ENCODE results near the gene EXOSC7. TPM values are rescaled to one million over a fixed set of nuclear protein-coding genes. Genes with fewer than 3 reads are reported as not detected.

Gene EXOSC7
- total RNA-seq, 1 donor, result 19.7 TPM

DNA sequence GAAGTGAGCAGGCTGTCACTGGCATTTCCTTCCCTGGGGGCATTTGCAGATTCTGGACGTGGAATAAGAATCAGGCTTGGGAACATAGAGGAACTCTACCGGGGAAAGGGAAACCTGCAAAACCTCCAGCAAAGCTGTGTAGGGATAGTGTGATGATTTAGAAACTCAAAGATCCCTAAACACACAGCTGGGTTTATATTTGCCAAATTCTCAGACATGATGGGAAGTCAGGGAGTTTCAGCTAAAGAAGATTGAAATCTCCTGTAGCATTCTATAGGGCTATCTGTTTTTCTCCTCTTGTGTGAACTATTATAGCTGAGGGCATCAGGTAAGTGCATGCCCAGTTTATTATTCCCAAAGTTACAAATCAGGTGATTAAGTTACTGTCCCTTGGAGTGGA is 40.9 kb downstream of the EXOSC7 start:
- Histone ChIP-seq H3K27me3 (ENCODE audit: insufficient read depth, low read length) (no peaks in the 10 kb centered on the region), H3K9me3 (ENCODE audit: low read depth, low read length) (no peaks in the 10 kb centered on the region)

DNA sequence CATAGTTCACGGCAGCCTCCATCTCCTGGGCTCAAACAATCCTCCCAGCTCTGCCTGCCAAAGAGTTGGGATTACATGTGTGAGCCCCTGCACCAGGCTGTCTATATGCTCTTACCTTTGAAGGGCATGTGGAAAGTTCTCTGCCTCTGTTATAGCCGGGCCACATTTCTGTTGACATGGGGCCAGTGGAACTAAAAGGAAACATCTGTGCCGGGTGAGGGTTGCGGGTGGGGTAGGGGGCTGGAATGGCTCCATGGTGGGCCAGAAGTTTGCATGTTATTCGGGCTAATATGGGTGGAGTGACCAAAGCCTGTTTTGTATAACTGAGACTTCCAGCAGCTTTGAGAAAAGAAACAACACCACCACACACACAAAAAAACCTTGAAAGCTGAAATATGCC is 41.8 kb downstream of the EXOSC7 start:
- no peak overlapping the region for H3K4me3 ChIP-seq (ENCODE audit: low read length)
- H3K27me3 ChIP-seq (ENCODE audit: insufficient read depth, low read length), result no peaks in the 10 kb centered on the region
- no peaks in the 10 kb centered on the region for H3K9me3 ChIP-seq (ENCODE audit: low read depth, low read length)
- H3K4me1 ChIP-seq (ENCODE audit: insufficient read depth, low read length), result peaks cover 8% of the 10 kb centered on the region

More for the DNA sequence above, 40.9 kb downstream of the EXOSC7 start:
- H3K4me3 ChIP-seq (ENCODE audit: low read length), result no peak overlapping the region
- H3K4me1 ChIP-seq (ENCODE audit: insufficient read depth, low read length), result peaks cover 17% of the 10 kb centered on the region

DNA sequence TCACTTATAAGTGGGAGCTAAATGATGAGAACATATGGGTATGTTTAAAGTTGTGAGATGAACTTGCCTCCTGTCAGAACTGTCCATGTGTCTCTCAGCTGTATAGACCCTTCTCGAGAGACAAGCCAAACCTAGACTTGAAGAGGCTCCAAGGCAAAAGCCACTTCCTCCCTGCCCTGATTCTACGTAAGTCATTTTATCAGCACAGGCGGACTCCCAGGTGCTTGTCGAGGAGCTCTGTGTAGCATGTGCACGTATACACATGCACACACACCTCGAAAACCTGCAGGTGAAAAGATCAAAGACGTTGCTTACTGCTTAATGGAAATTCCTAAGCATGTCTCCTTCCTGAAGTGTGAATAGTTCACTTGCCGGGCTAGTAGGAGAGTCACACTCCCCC is 44.5 kb downstream of the EXOSC7 start:
- H3K4me1 ChIP-seq (ENCODE audit: insufficient read depth, low read length), result peaks cover 14% of the 10 kb centered on the region
- no peaks in the 10 kb centered on the region for H3K9me3 ChIP-seq (ENCODE audit: low read depth, low read length)
- no peak overlapping the region for H3K4me3 ChIP-seq (ENCODE audit: low read length)
- no peaks in the 10 kb centered on the region for H3K27me3 ChIP-seq (ENCODE audit: insufficient read depth, low read length)

DNA sequence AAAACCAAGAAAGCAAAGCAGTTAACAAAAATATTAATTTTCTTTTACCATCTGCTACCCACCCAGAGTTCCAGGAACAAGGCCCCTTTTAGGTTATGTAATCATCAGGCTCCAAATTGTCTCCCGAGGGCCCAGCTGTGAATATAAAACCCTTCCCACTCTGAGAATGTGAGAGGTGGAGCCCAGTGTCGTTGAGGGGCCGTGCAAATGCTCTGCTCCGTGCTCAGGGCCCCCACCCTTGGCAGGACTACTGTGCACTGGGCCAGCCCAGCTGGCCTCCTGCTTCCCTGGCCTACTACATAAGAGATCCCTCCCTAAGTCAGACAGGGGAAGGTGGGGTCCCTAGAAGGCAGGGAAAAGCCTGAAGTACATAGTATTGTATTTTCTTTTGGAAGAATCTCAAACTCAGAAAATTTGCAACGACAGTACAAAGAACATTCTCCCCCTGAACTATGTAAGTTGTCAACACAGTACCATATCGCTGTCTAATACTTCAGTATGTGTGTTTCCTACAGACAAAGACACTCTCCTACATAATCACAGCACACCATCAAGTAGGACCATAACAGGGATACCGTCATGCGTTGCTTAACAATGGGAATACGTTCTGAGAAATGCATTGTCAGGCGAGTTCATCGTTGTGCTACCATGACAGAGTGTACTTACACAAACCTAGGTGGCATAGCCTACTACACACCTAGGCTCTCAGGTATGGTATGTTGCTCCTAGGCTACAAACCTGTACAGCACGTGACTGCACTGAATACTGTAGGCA is 45.7 kb downstream of the EXOSC7 start:
- no peak overlapping the region for H3K4me3 ChIP-seq (ENCODE audit: low read length)
- no peaks in the 10 kb centered on the region for H3K27me3 ChIP-seq (ENCODE audit: insufficient read depth, low read length)
- peaks cover 14% of the 10 kb centered on the region for H3K4me1 ChIP-seq (ENCODE audit: insufficient read depth, low read length)
- no peaks in the 10 kb centered on the region for H3K9me3 ChIP-seq (ENCODE audit: low read depth, low read length)

DNA sequence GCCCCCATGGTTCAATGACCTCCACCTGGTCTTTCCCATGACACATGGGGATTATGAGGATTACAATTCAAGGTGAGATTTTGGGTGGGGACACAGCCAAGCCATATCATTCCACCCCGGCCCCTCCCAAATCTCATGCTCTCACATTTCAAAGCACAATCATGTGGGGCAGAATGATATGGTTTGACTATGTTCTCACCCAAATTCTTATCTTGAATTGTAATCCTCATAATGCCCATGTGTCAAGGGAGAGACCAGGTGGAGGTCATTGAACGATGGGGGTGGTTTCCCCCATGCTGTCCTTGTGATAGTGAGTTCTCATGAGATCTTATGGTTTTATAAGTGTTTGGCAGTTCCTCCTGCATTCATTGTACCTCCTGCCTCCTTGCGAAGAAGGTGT is 47.6 kb downstream of the EXOSC7 start:
- Histone ChIP-seq H3K27me3 (ENCODE audit: insufficient read depth, low read length) (no peaks in the 10 kb centered on the region), H3K4me1 (ENCODE audit: insufficient read depth, low read length) (peaks cover 14% of the 10 kb centered on the region), H3K4me3 (ENCODE audit: low read length) (no peak overlapping the region), H3K9me3 (ENCODE audit: low read depth, low read length) (no peaks in the 10 kb centered on the region)

DNA sequence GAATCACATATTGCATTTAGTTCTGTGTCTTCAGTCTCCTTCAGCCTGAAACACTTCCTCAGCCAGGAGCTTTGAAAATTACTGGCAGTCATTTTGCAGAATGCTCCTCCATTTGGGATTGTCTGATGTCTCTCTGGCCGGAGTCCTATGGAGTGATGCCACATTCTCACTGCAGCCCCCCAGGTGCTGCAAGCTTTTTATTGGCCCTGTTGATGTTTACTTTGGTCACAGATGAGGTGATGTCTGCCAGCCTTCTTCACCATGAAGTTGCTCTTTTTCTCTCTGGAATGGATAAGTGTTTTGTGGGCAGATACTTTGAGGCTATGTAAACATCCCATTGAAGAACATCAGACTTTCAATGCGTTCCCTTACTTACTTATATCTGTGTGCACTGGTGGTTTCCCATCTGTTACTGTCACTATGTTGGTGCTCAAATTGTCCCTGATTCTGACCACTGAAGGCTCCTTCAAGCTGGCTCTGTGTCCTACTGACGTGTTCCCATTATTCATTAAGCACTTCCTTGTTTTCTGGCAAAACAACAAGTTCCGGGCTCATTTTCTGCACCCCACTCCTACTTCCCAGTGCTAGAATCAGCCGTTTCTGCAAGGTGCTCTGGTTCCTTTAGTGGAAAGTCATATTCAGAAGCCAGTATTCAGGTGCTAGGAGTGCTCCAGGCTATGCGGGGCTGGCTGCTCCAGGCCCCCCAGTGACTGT is 48.7 kb downstream of the EXOSC7 start:
- H3K4me1 ChIP-seq (ENCODE audit: insufficient read depth, low read length), result peaks cover 14% of the 10 kb centered on the region
- H3K4me3 ChIP-seq (ENCODE audit: low read length), result no peak overlapping the region
- H3K27me3 ChIP-seq (ENCODE audit: insufficient read depth, low read length), result no peaks in the 10 kb centered on the region
- H3K9me3 ChIP-seq (ENCODE audit: low read depth, low read length), result no peaks in the 10 kb centered on the region

DNA sequence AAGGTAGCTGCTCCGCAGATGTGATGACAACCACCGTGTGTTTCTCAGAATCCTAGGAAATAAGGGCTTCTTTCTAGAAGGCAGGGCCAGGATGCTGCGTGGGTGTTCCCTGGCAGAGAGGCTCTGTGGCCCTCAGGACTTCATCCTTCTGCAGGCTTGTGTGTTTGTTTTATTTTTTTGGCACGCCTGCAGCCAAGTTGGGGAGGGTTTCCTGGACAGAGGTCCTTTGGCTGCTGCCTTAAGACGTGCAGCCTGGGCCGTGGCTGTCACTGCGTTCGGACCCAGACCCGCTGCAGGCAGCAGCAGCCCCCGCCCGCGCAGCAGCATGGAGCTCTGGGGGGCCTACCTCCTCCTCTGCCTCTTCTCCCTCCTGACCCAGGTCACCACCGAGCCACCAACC is 50.0 kb downstream of the EXOSC7 start, which contains the start of gene CLEC3B:
CLEC3B (plus strand) TSS at position 266 of the 400 bp plus-strand sequence; CDS start at position 326, 60 bp downstream.
- H3K9me3 ChIP-seq (ENCODE audit: low read depth, low read length), result no peaks in the 10 kb centered on the region
- H3K4me1 ChIP-seq (ENCODE audit: insufficient read depth, low read length), result peaks cover 10% of the 10 kb centered on the region
- no peaks in the 10 kb centered on the region for H3K27me3 ChIP-seq (ENCODE audit: insufficient read depth, low read length)
- H3K4me3 ChIP-seq (ENCODE audit: low read length), result no peak within 1 kb of the TSS

DNA sequence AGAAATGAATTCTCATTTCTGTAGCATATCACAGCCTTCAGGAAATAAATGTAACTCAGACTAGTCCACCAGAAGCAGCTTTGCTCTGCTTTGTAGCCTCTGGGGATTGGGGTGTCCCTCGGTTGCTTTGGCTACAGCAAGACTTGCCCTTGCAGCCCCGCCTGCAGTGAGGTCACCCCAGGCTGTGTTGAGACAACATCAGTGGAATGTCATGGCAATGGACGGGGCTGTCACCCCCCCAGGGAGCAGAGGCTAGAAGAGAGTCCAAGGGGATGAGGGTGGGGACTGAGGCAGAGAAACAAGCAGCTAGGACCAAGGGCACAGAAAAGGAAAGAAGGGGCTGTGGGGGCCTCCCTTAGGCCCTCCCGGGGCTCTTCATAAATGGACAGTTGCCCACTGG is 50.9 kb downstream of the EXOSC7 start:
- no peaks in the 10 kb centered on the region for H3K9me3 ChIP-seq (ENCODE audit: low read depth, low read length)
- no peak overlapping the region for H3K4me3 ChIP-seq (ENCODE audit: low read length)
- H3K27me3 ChIP-seq (ENCODE audit: insufficient read depth, low read length), result no peaks in the 10 kb centered on the region
- peaks cover 7% of the 10 kb centered on the region for H3K4me1 ChIP-seq (ENCODE audit: insufficient read depth, low read length)

DNA sequence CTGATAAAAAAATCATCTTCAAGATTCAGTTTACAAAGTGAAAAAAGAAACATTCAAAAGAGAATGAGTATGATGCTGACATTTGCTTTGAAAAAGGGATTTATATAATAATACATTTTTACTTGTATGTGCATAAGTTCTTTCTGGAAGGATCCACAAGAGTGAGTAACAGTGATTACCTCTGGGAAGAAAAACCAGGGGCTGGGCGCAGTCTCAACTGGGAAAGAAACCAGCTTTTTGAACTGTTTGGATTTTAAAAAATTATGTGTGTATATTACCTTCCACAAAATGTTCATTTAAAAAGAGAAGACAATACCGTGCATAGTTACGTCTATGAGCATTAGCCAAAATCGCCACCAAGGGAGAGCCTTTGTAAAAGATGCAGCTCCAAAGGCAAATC is 51.4 kb downstream of the EXOSC7 start:
- Histone ChIP-seq H3K4me3 (ENCODE audit: low read length) (no peak overlapping the region), H3K27me3 (ENCODE audit: insufficient read depth, low read length) (no peaks in the 10 kb centered on the region), H3K4me1 (ENCODE audit: insufficient read depth, low read length) (peaks cover 7% of the 10 kb centered on the region), H3K9me3 (ENCODE audit: low read depth, low read length) (no peaks in the 10 kb centered on the region)

DNA sequence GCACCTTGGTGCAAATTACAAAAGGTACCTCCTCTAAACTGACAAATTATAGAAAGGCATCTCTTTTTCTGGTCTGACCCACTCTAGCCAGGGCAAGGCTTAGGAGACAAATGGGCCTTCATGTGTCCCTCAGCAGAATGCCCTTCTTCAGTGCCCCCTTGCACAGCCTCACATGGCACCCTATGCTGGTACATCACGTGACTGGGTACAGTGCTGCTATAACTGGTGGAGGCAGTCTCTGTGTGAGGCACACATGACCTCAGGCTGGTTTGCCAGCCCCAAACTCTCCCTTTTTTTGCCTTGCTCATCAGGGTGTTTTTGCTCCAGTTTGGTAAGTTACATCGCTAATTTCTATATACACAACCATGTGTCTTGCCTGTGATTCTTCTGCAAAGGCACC is 53.2 kb downstream of the EXOSC7 start:
- Histone ChIP-seq H3K9me3 (ENCODE audit: low read depth, low read length) (no peaks in the 10 kb centered on the region), H3K4me1 (ENCODE audit: insufficient read depth, low read length) (peaks cover 16% of the 10 kb centered on the region), H3K27me3 (ENCODE audit: insufficient read depth, low read length) (no peaks in the 10 kb centered on the region), H3K4me3 (ENCODE audit: low read length) (no peak overlapping the region)

DNA sequence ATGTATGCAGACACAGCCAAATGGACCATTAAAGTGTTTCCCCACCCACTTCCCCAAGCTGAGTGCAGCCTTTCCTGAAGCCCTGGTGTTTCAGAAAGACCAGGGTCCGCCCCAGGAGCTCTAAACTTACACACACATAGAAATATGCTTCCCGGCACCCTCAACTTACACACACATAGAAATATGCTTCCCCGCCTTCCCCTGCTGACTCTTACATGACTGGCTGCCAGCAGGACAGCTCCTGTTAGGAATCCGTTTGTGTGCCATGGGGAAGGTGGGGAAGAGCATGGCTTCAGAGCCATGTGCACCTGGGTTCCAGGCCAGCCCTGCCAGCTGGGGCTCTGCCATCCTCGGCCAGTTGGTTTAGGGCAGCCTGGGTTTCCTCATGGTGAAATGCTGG is 53.6 kb downstream of the EXOSC7 start:
- no peaks in the 10 kb centered on the region for H3K9me3 ChIP-seq (ENCODE audit: low read depth, low read length)
- no peaks in the 10 kb centered on the region for H3K27me3 ChIP-seq (ENCODE audit: insufficient read depth, low read length)
- no peak overlapping the region for H3K4me3 ChIP-seq (ENCODE audit: low read length)
- H3K4me1 ChIP-seq (ENCODE audit: insufficient read depth, low read length), result peaks cover 17% of the 10 kb centered on the region

DNA sequence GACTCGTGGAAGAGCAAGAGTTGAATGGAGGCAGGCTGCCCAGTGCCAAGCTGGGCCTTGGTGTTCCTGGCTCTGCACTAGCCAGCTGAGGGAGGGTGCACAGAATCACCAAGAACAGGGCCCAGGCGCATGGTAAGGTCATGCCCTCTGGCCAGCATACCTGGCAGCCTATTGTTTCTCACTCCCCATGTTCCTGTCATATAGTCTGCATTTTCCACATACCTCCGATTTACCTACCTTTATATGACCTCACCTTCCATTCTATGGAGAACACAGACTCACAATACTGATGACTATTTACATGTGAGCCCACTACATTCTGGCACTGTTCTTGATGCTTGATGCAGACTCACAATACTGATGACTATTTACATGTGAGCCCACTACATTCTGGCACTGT is 55.5 kb downstream of the EXOSC7 start:
- Histone ChIP-seq H3K27me3 (ENCODE audit: insufficient read depth, low read length) (peaks cover 2% of the 10 kb centered on the region), H3K9me3 (ENCODE audit: low read depth, low read length) (no peaks in the 10 kb centered on the region), H3K4me1 (ENCODE audit: insufficient read depth, low read length) (peaks cover 32% of the 10 kb centered on the region), H3K4me3 (ENCODE audit: low read length) (no peak overlapping the region)

DNA sequence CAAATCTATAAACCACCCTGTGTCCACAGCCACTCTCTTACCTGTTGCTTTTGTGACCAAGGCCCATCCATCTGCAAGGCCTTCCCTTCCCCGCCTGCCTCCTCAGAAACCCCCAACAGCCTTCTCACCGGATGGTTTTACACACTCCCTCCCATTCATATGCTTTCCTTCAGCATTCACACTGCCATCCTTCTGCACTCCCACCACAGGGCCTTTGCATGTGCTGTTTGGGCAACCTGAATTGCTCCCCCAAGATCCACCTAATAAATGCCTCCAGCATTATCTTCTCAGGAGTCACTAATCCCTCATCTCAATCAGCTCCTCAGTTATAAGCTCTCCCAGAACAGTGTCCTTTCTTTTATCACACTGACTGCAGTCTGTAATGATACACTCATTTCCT is 56.1 kb downstream of the EXOSC7 start:
- H3K4me3 ChIP-seq (ENCODE audit: low read length), result no peak overlapping the region
- H3K27me3 ChIP-seq (ENCODE audit: insufficient read depth, low read length), result peaks cover 7% of the 10 kb centered on the region
- peaks cover 37% of the 10 kb centered on the region for H3K4me1 ChIP-seq (ENCODE audit: insufficient read depth, low read length)
- no peaks in the 10 kb centered on the region for H3K9me3 ChIP-seq (ENCODE audit: low read depth, low read length)

DNA sequence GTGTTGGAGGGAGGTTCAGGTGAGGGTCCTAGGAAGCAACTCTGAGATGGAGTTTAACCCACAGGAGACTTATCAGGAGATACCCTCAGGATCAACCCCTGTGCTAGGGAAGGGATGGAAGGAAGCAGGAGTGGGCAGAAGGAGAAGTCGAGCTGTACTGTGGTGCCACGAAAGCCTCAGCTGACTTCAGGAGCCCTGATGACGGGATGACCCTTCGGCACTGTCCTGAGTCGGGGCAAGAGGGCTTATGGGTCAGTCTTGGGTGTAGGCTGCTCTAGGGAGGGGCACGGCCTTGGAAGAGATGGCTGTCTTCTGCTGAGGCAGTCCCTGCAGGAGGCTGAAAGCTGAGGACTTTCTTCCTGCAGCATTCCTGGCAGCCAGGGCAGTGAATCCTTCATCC is 57.7 kb downstream of the EXOSC7 start:
- Histone ChIP-seq H3K27me3 (ENCODE audit: insufficient read depth, low read length) (peaks cover 9% of the 10 kb centered on the region), H3K4me3 (ENCODE audit: low read length) (no peak overlapping the region), H3K4me1 (ENCODE audit: insufficient read depth, low read length) (peaks cover 43% of the 10 kb centered on the region), H3K9me3 (ENCODE audit: low read depth, low read length) (no peaks in the 10 kb centered on the region)

DNA sequence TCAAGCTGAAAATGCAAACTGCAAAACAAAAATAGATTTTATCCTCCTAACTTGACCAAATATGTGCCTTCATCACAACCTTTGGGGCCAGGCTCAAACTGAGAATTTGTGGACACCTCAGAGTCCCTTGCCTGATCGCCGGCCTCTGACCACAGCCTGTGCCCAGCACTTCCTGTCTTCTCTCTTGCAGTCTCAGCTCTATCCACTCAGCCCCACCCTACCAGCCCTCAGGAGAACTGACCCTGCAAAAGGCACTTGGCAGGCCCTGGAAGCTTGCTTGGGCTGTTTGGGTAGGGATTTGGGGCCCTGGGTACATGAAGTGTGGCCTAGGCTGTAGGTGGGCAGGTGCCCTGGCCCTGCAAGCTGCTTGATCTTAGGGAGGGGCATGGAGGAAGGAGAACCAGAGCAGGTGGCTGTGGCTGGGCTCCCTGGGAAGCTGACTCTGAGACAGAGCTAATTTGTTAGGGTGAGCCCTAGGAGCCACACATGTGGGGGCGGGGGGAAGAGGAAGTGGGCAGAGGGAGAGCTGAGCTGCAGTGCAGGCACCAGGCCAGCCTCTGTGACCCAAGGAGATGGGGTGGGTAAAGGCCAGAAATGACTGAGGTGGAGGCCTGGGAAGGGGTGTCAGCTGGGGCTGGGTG is 58.7 kb downstream of the EXOSC7 start:
- peaks cover 43% of the 10 kb centered on the region for H3K4me1 ChIP-seq (ENCODE audit: insufficient read depth, low read length)
- no peaks in the 10 kb centered on the region for H3K9me3 ChIP-seq (ENCODE audit: low read depth, low read length)
- no peak overlapping the region for H3K4me3 ChIP-seq (ENCODE audit: low read length)
- peaks cover 9% of the 10 kb centered on the region for H3K27me3 ChIP-seq (ENCODE audit: insufficient read depth, low read length)
